Measurements from ENCODE around the gene PRICKLE2. TPM values are rescaled to one million over a fixed set of nuclear protein-coding genes. Genes with fewer than 3 reads are reported as not detected.

The PRICKLE2 gene, protein sequence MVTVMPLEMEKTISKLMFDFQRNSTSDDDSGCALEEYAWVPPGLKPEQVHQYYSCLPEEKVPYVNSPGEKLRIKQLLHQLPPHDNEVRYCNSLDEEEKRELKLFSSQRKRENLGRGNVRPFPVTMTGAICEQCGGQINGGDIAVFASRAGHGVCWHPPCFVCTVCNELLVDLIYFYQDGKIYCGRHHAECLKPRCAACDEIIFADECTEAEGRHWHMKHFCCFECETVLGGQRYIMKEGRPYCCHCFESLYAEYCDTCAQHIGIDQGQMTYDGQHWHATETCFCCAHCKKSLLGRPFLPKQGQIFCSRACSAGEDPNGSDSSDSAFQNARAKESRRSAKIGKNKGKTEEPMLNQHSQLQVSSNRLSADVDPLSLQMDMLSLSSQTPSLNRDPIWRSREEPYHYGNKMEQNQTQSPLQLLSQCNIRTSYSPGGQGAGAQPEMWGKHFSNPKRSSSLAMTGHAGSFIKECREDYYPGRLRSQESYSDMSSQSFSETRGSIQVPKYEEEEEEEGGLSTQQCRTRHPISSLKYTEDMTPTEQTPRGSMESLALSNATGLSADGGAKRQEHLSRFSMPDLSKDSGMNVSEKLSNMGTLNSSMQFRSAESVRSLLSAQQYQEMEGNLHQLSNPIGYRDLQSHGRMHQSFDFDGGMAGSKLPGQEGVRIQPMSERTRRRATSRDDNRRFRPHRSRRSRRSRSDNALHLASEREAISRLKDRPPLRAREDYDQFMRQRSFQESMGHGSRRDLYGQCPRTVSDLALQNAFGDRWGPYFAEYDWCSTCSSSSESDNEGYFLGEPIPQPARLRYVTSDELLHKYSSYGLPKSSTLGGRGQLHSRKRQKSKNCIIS
- under 1 TPM; 0.21 to 0.37 TPM for total RNA-seq
- total RNA-seq = 0 to 0.08 reads per million in 2 donors

GRCh38 chr3:64224826-64225610 is at the start of gene PRICKLE2:
TSS of gene PRICKLE2 (minus strand) at chr3:64225466. CDS start at chr3:64198927, 26,539 bp downstream.
- Mint-ChIP-seq H3K4me1 (no peaks in the 10 kb centered on the region), H3K27me3 (peaks cover 44% of the 10 kb centered on the region), H3K4me3 (no peak within 1 kb of the TSS), H3K36me3 (ENCODE audit: low read depth) (no peaks in the 10 kb centered on the region), H3K27ac (no peak within 1 kb of the TSS)
- ATAC-seq = no peak
- no peak for DNase-seq
- no peaks in the 10 kb centered on the region for H3K9me3 ChIP-seq (ENCODE audit: control insufficient read depth, low read length, poor library complexity, severe bottlenecking)

DNA sequence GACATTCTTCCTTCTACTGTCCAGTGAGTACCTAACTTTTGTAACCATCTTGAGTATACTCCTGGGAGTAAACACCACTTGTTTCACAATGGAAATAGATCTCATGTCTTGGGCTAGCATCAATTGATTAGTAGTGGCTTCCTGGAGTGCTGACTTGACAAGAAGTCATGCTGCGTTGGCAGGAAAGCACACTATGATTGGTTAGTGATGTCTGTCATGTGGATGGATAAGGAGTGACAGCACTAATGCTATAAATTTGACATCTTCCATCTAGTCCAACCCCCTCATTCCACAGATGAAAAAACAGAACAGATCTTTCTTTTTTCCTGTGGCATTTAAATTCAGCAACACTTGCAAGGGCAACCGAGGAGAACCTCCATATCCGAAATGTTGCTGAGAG is 47.6 kb upstream of the PRICKLE2 start:
- Mint-ChIP-seq H3K4me3 (no peak overlapping the region), H3K36me3 (ENCODE audit: low read depth) (peaks cover 2% of the 10 kb centered on the region), H3K4me1 (no peaks in the 10 kb centered on the region), H3K27me3 (peaks cover 12% of the 10 kb centered on the region), H3K27ac (no peak overlapping the region)
- DNase-seq = no peak
- H3K9me3 ChIP-seq (ENCODE audit: control insufficient read depth, low read length, poor library complexity, severe bottlenecking) = no peaks in the 10 kb centered on the region
- no peak for ATAC-seq

DNA sequence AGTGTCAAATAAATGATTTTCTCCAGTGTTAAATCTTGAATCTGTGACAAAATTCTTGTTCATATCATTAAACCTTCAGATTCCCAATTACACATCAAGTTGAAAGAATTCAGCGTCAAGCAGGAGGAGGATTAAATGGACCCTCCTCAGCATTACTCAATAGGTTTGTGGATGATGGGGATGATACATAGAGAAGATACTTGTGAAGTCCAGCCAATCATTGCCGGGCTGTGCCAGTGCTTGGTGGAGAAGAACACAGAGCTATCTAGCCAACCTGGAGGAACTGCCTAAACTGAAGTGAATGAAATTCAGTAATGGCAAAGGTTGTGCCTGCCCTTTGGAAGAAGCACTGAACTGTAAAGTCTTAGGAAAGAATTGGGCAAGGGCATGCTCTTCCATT is 47.0 kb upstream of the PRICKLE2 start:
- Mint-ChIP-seq H3K4me1 (no peaks in the 10 kb centered on the region), H3K27me3 (peaks cover 12% of the 10 kb centered on the region), H3K27ac (no peak overlapping the region), H3K4me3 (no peak overlapping the region), H3K36me3 (ENCODE audit: low read depth) (peaks cover 2% of the 10 kb centered on the region)
- DNase-seq = no peak
- no peaks in the 10 kb centered on the region for H3K9me3 ChIP-seq (ENCODE audit: control insufficient read depth, low read length, poor library complexity, severe bottlenecking)
- ATAC-seq = no peak

GRCh38 chr3:64271631-64272030 is 46.4 kb upstream of the PRICKLE2 start:
- no peaks in the 10 kb centered on the region for H3K4me1 Mint-ChIP-seq
- H3K36me3 Mint-ChIP-seq (ENCODE audit: low read depth) = peaks cover 2% of the 10 kb centered on the region
- ATAC-seq (no peak), DNase-seq (no peak)
- H3K27me3 Mint-ChIP-seq = peaks cover 18% of the 10 kb centered on the region
- no peak overlapping the region for H3K27ac Mint-ChIP-seq
- no peaks in the 10 kb centered on the region for H3K9me3 ChIP-seq (ENCODE audit: control insufficient read depth, low read length, poor library complexity, severe bottlenecking)
- no peak overlapping the region for H3K4me3 Mint-ChIP-seq

DNA sequence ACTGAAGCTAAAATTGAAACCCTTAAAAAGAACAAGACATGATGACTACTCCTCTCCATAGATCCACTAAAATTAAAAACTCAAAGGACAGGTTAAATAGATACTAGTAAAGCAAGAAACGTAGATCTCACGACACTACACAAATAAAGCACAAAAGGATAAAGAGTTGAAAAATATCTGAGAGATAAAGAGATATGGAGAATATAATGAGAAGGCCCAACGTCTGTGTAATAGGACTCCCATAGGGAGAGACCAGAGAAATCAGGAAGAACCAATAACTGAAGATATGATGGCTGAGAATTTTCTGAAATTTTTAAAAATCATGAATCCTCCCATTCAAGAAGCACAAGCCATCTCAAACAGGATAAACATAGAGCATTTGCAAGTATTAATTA is 45.6 kb upstream of the PRICKLE2 start:
- Mint-ChIP-seq H3K4me3 (no peak overlapping the region), H3K36me3 (ENCODE audit: low read depth) (peaks cover 2% of the 10 kb centered on the region), H3K4me1 (no peaks in the 10 kb centered on the region), H3K27ac (no peak overlapping the region), H3K27me3 (peaks cover 26% of the 10 kb centered on the region)
- no peak for ATAC-seq
- H3K9me3 ChIP-seq (ENCODE audit: control insufficient read depth, low read length, poor library complexity, severe bottlenecking) = no peaks in the 10 kb centered on the region
- DNase-seq = no peak

DNA sequence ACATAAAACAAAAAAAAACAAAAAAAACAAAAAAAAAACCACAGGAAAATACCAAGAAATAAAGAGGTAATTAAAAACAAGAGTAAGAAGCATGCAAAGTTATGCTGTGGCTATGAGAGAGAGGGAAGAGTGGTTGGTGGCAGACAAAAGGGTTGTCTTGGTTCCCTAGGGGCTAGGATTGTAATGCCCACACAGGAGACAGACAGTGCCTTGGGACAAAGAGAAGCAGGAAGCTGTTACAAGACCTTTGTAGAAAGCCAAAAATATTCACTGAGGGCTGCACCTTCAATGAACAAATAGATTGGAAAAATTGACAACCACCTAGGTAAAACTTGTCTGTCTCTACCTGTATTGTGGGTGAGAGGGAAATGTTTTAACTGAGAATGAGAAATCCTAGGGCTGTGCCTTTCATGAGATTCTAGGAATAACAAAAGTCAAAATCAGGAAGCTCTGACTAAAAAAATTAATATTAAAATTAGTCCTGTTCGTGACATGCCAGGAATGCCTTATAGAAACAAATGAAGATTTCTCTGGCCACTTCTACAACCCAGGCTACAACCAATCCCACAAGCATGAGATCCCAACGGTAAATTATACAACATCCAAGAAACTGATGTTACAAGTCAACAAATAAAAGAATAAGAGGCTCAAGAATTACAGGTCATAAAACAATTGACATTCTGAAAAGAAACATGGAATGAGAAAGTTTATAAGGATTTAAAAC is 45.0 kb upstream of the PRICKLE2 start:
- no peaks in the 10 kb centered on the region for H3K9me3 ChIP-seq (ENCODE audit: control insufficient read depth, low read length, poor library complexity, severe bottlenecking)
- Mint-ChIP-seq H3K4me3 (no peak overlapping the region), H3K27ac (no peak overlapping the region), H3K27me3 (peaks cover 32% of the 10 kb centered on the region), H3K4me1 (no peaks in the 10 kb centered on the region), H3K36me3 (ENCODE audit: low read depth) (peaks cover 2% of the 10 kb centered on the region)
- ATAC-seq = no peak
- DNase-seq = no peak

- no peak for ATAC-seq
Observed at GRCh38 chr3:64268926-64269325, 43.7 kb upstream of the PRICKLE2 start.

DNA sequence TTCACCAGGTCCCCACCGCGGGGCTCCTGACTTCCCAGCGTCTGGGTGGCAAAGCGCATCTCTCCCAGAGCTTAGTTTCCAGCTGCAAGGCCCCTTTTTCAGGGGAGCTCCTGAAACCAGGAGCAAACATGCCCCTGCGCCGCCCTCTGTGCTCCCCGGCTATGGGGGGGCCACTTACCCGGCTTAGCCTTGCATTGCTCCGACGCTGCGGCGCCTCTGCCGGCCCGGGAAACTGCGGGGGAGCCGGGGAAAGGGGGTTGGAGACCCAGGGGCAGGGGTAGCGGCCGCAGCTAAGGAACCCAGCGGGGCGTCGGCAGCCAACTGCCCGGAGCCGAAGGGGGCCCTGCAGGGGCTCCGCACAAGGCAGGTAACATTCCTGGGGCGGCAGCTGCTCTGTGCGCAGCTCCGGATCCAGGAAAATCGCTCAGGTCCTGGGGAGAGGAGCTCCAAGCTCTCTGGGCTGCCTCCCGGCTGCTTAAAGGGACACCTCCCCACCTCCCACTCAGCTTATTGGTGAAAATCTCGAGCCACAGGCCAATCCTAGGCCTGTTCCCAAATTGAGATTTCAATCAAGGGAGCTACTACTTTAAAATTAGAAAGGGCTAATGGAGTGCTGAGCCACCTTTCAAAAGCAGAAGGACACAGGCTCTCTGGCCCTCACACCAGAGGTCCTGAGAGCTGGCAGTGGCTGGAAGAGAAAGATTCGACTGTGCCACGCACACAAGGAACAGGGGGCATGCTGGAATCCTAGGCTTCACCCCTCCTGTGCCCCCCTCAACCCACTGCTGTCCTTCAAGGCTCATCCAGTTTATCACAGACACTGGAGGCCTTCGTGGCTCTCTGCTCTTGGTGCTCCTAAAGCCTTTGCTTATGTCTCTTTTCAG is 42.7 kb upstream of the PRICKLE2 start:
- DNase-seq = no peak
- H3K27ac Mint-ChIP-seq = no peak overlapping the region
- H3K27me3 Mint-ChIP-seq = peaks cover 43% of the 10 kb centered on the region
- no peaks in the 10 kb centered on the region for H3K9me3 ChIP-seq (ENCODE audit: control insufficient read depth, low read length, poor library complexity, severe bottlenecking)
- H3K36me3 Mint-ChIP-seq (ENCODE audit: low read depth) = peaks cover 2% of the 10 kb centered on the region
- no peak for ATAC-seq
- H3K4me1 Mint-ChIP-seq = no peaks in the 10 kb centered on the region
- H3K4me3 Mint-ChIP-seq = no peak overlapping the region

More at GRCh38 chr3:64268926-64269325, 43.7 kb upstream of the PRICKLE2 start:
- H3K4me1 Mint-ChIP-seq = no peaks in the 10 kb centered on the region
- no peak for DNase-seq
- H3K36me3 Mint-ChIP-seq (ENCODE audit: low read depth) = peaks cover 2% of the 10 kb centered on the region
- H3K4me3 Mint-ChIP-seq = no peak overlapping the region
- peaks cover 43% of the 10 kb centered on the region for H3K27me3 Mint-ChIP-seq
- no peaks in the 10 kb centered on the region for H3K9me3 ChIP-seq (ENCODE audit: control insufficient read depth, low read length, poor library complexity, severe bottlenecking)
- H3K27ac Mint-ChIP-seq = no peak overlapping the region

- Mint-ChIP-seq H3K4me1 (no peaks in the 10 kb centered on the region), H3K4me3 (no peak overlapping the region), H3K36me3 (ENCODE audit: low read depth) (peaks cover 2% of the 10 kb centered on the region), H3K27me3 (peaks cover 38% of the 10 kb centered on the region), H3K27ac (no peak overlapping the region)
- no peak for DNase-seq
- H3K9me3 ChIP-seq (ENCODE audit: control insufficient read depth, low read length, poor library complexity, severe bottlenecking) = no peaks in the 10 kb centered on the region
- no peak for ATAC-seq
Observed at GRCh38 chr3:64266983-64267382, 41.7 kb upstream of the PRICKLE2 start.

DNA sequence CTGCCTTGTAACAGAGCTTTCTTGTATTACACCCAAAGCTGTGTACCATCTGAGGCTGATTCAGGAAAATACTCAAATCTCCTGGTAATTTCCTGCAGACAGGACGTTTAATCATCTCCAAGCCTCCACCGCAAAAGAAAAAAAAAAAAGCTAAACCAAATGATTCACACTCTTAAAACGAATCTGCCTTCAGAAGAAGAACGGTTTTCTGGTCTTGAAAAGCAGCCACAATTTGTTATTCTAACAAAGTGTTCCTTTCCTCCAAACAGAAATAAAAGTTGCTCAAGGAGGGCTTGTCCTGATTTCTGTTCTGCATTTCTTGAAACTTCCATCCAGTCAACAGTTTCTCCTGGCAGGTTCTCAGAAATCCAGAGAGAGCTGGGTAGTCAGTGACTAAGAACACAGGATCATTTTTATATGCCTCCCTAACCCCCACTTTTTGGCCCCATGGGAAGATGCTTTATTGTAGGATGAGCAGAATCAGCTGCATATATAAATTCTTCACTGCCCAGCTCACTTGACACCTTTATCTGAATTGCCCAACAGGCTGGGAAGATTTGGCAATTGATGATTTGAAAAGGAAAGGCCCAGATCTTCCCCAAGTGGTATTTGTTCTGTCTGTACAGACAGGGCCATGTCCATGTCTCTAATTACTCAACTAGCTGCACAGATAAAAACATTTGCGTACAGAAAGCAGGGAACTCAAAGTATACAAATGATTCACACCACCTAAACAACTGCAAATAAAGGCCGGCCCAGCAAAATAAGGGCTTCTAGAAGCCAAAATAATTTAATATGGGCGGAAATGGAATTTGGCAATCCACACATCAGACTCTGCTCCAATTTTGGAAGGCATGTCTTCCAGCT is 41.0 kb upstream of the PRICKLE2 start:
- no peaks in the 10 kb centered on the region for H3K9me3 ChIP-seq (ENCODE audit: control insufficient read depth, low read length, poor library complexity, severe bottlenecking)
- no peak overlapping the region for H3K27ac Mint-ChIP-seq
- peaks cover 38% of the 10 kb centered on the region for H3K27me3 Mint-ChIP-seq
- H3K4me1 Mint-ChIP-seq = no peaks in the 10 kb centered on the region
- no peak for DNase-seq
- peaks cover 2% of the 10 kb centered on the region for H3K36me3 Mint-ChIP-seq (ENCODE audit: low read depth)
- H3K4me3 Mint-ChIP-seq = no peak overlapping the region
- ATAC-seq = no peak

DNA sequence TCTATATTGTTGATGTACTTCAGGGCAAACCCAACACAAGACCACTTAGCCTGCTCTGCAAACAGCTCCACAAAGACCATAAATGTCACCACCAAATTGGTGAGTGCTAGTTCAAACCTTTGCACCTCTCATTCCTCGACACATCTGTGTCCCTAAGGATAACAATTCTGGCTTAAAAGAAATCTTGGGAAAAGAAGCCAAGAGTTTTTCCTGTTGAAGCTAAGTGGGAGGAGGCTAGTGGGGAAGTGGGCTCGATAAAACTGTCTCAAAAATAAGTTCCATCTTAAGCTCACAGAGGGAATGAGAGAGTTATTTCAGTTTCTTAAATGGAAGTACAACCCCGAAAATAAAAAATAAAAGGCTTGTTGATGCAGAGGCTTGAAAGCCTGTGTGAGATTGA is 40.4 kb upstream of the PRICKLE2 start:
- ATAC-seq = no peak
- Mint-ChIP-seq H3K4me3 (no peak overlapping the region), H3K36me3 (ENCODE audit: low read depth) (no peaks in the 10 kb centered on the region), H3K4me1 (no peaks in the 10 kb centered on the region), H3K27ac (no peak overlapping the region), H3K27me3 (peaks cover 38% of the 10 kb centered on the region)
- H3K9me3 ChIP-seq (ENCODE audit: control insufficient read depth, low read length, poor library complexity, severe bottlenecking) = no peaks in the 10 kb centered on the region
- DNase-seq = no peak

Measured in T-helper 17 cell (primary cell).